Fibroblast of lung (primary cell): ENCODE results near the gene PKD1L1. TPM values are rescaled to one million over a fixed set of nuclear protein-coding genes. Genes with fewer than 3 reads are reported as not detected.

Experiments
- DNase-seq, 2 donors: peaks; one replicate each; pipeline versions ENCODE4 v3.0.0 to v3.0.0-alpha.2; 2010; ENCODE audit warnings: low read depth in 2 of 2
- H2AFZ ChIP-seq: 2 replicates; pipeline ENCODE4 v1.5.1; 2012; ENCODE audit warnings: low read length, control low read depth, inconsistent platforms
- H3K27ac ChIP-seq: 2 replicates; pipeline ENCODE4 v1.5.1; 2011; ENCODE audit warnings: low read length, control low read depth; ENCODE audit not compliant: insufficient read depth
- H3K27me3 ChIP-seq: 2 replicates; pipeline ENCODE4 v1.5.1; 2011; ENCODE audit warnings: mild to moderate bottlenecking, low read length; ENCODE audit not compliant: control insufficient read depth, insufficient read depth
- H3K36me3 ChIP-seq: 2 replicates; pipeline ENCODE4 v1.5.1; 2011; ENCODE audit warnings: low read length; ENCODE audit not compliant: control insufficient read depth, insufficient read depth
- H3K4me1 ChIP-seq: 2 replicates; pipeline ENCODE4 v1.5.1; 2011; ENCODE audit warnings: low read length; ENCODE audit not compliant: control insufficient read depth, insufficient read depth; ENCODE audit errors: extremely low read depth
- H3K4me2 ChIP-seq: 2 replicates; pipeline ENCODE4 v1.5.1; 2011; ENCODE audit warnings: low read length, control low read depth; ENCODE audit not compliant: insufficient read depth; ENCODE audit errors: extremely low read depth
- H3K4me3 ChIP-seq, 4 experiments: fragments of 200-600 bp in 1 of 4; sonication (generic) in 1 of 4; replicated peaks in 1 of 4; 2 replicates each; pipeline ENCODE4 v1.5.1; 2011 to 2016; ENCODE audit warnings: low read length in 4 of 4, low read depth in 3 of 4, mild to moderate bottlenecking in 3 of 4, control low read depth in 2 of 4, inconsistent platforms in 1 of 4, mixed read lengths in 1 of 4; ENCODE audit not compliant: insufficient read depth in 1 of 4; ENCODE audit errors: control extremely low read depth in 1 of 4
- H3K79me2 ChIP-seq: 2 replicates; pipeline ENCODE4 v1.5.1; 2012; ENCODE audit warnings: mild to moderate bottlenecking, low read length, inconsistent platforms; ENCODE audit not compliant: control insufficient read depth, insufficient read depth
- H3K9ac ChIP-seq: 2 replicates; pipeline ENCODE4 v1.5.1; 2011; ENCODE audit warnings: mild to moderate bottlenecking, low read length, control low read depth; ENCODE audit not compliant: insufficient read depth
- H3K9me3 ChIP-seq: 2 replicates; pipeline ENCODE4 v1.5.1; 2012; ENCODE audit warnings: low read depth, low read length; ENCODE audit not compliant: control insufficient read depth, insufficient read depth
- H4K20me1 ChIP-seq: 2 replicates; pipeline ENCODE4 v1.5.1; 2011; ENCODE audit warnings: low read length; ENCODE audit not compliant: control insufficient read depth, insufficient read depth; ENCODE audit errors: extremely low read depth
- CTCF ChIP-seq, 2 donors: IDR thresholded peaks in 1 of 2; conservative IDR thresholded peaks in 1 of 2; 1 replicate in 1 of 2; 2 replicates in 1 of 2; pipeline ENCODE4 v1.5.1; 2011 to 2012; ENCODE audit warnings: low read length in 2 of 2, control low read depth in 1 of 2, inconsistent platforms in 1 of 2, low read depth in 1 of 2, mild to moderate bottlenecking in 1 of 2
- EZH2 ChIP-seq: IDR thresholded peaks from 2 replicates; pipeline ENCODE4 v1.5.1; 2012; ENCODE audit warnings: low read length, control low read depth, mild to moderate bottlenecking; ENCODE audit errors: missing control alignments
- polyA minus RNA-seq: library from RNA; depleted of rRNA, polyadenylated mRNA; stranded (reverse); fragments of >200 nt; gene quantifications from 2 replicates; pipeline ENCODE4 v1.2.3, GENCODE V29; 2011; ENCODE audit warnings: low replicate concordance
- polyA plus RNA-seq, 2 donors: library from polyadenylated mRNA; depleted of rRNA in 1 of 2; stranded (reverse) in 1 of 2; unstranded in 1 of 2; fragments of >200 nt; gene quantifications; 2 replicates each; pipeline ENCODE4 v1.2.1, GENCODE V29; 2011 to 2012; ENCODE audit warnings: missing spikeins in 1 of 2
- total RNA-seq: library from RNA; depleted of rRNA; stranded (reverse); fragments of >200 nt; gene quantifications from 2 replicates; pipeline ENCODE4 v1.2.1, GENCODE V29; 2014

The PKD1L1 gene
- total RNA-seq, result under 0.01 TPM in 2 replicates
- 0.01 and 0.12 TPM in 2 replicates for polyA plus RNA-seq
- 0.14 TPM in 1 of 2 replicates, not detected in the other for polyA plus RNA-seq (2012)
- 0.15 and 0.16 TPM in 2 replicates for polyA minus RNA-seq

GRCh38 chr7:47948141-47948790, at the start of gene PKD1L1:
Gene PKD1L1, minus strand, starts transcription at chr7:47948466. Its CDS starts 26 bp downstream, at chr7:47948440.
- peaks cover 3% of the 10 kb centered on the region for H3K4me1 ChIP-seq
- H3K27ac ChIP-seq, result no peak within 1 kb of the TSS
- H4K20me1 ChIP-seq, result no peaks in the 10 kb centered on the region
- H3K27me3 ChIP-seq, result no peaks in the 10 kb centered on the region
- no peaks in the 10 kb centered on the region for H3K9me3 ChIP-seq
- H3K36me3 ChIP-seq, result no peaks in the 10 kb centered on the region
- no peaks in the 10 kb centered on the region for H3K79me2 ChIP-seq
- H2AFZ ChIP-seq, result no peak within 1 kb of the TSS
- TF ChIP-seq EZH2, result no peak
- no peak for TF ChIP-seq CTCF (conservative IDR thresholded peaks at IDR 0.05 in 1 of 2, IDR thresholded peaks at IDR 0.05 in 1 of 2; ENCODE audit: low read depth in 1 of 2, low read length in 2 of 2)
- H3K4me2 ChIP-seq, result no peak within 1 kb of the TSS
- DNase-seq, result peak in 1 of 2 donors; percentile 41
- H3K4me3 ChIP-seq, result no peak within 1 kb of the TSS
- H3K9ac ChIP-seq, result no peak within 1 kb of the TSS

- Histone ChIP-seq H3K4me3 (no peak overlapping the region), H3K27me3 (no peaks in the 10 kb centered on the region), H3K4me1 (peaks cover 3% of the 10 kb centered on the region), H4K20me1 (no peaks in the 10 kb centered on the region), H3K27ac (no peak overlapping the region), H3K9ac (no peak overlapping the region), H3K79me2 (no peaks in the 10 kb centered on the region), H3K36me3 (no peaks in the 10 kb centered on the region), H2AFZ (peak overlapping the region; percentile 98), H3K9me3 (no peaks in the 10 kb centered on the region), H3K4me2 (no peak overlapping the region)
- TF ChIP-seq EZH2 (no peak), CTCF (conservative IDR thresholded peaks at IDR 0.05 in 1 of 2, IDR thresholded peaks at IDR 0.05 in 1 of 2; ENCODE audit: low read depth in 1 of 2, low read length in 2 of 2) (no peak)
- DNase-seq, result no peak
These were observed 44.2 kb upstream of the PKD1L1 start for GRCh38 chr7:47992446-47992845.

- H3K27ac ChIP-seq, result peak overlapping the region; percentile 16
- H3K36me3 ChIP-seq, result no peaks in the 10 kb centered on the region
- peak; percentile 74 to 75 for DNase-seq
- no peaks in the 10 kb centered on the region for H3K9me3 ChIP-seq
- peak overlapping the region; percentile 98 for H2AFZ ChIP-seq
- H3K79me2 ChIP-seq, result no peaks in the 10 kb centered on the region
- no peaks in the 10 kb centered on the region for H3K27me3 ChIP-seq
- peak overlapping the region; percentile 73 for H3K4me2 ChIP-seq
- peaks cover 3% of the 10 kb centered on the region for H3K4me1 ChIP-seq
- H4K20me1 ChIP-seq, result no peaks in the 10 kb centered on the region
- no peak overlapping the region for H3K9ac ChIP-seq
- TF ChIP-seq EZH2 (no peak), CTCF (conservative IDR thresholded peaks at IDR 0.05 in 1 of 2, IDR thresholded peaks at IDR 0.05 in 1 of 2; ENCODE audit: low read depth in 1 of 2, low read length in 2 of 2) (peak; percentile 77 to 85)
- H3K4me3 ChIP-seq, result peak overlapping the region; percentile 46 to 54 (median 54)
These were observed 43.6 kb upstream of the PKD1L1 start for GRCh38 chr7:47991741-47992311.
